Left kidney (tissue), 2 donors: ENCODE data around the gene EIF4E. TPM values are rescaled to one million over a fixed set of nuclear protein-coding genes. Genes with fewer than 3 reads are reported as not detected.
A peak's percentile ranks its signal among the peaks of the same experiment; 100 is the strongest.
"Not testable (repeated sequence)": the region's sequence is repeated elsewhere in the genome, so short reads cannot be mapped to it uniquely, and the experiment has no call there.

ENCODE experiments used
- DNase-seq: peaks from one replicate; pipeline ENCODE4 v3.0.0-alpha.2; 2013
- polyA plus RNA-seq: library from polyadenylated mRNA; unstranded; fragments of 120-200 nt; gene quantifications from one replicate; pipeline ENCODE4 v1.2.1, GENCODE V29; 2013; ENCODE audit not compliant: insufficient read length

EIF4E gene
- polyA plus RNA-seq, 1 donor, result 150 TPM

GRCh38 chr4:98935633-98936032 is 6.7 kb upstream of the EIF4E start:
- no peak for DNase-seq

- not testable (repeated sequence) for DNase-seq
These were observed 5.9 kb upstream of the EIF4E start for GRCh38 chr4:98934851-98935250.

DNA sequence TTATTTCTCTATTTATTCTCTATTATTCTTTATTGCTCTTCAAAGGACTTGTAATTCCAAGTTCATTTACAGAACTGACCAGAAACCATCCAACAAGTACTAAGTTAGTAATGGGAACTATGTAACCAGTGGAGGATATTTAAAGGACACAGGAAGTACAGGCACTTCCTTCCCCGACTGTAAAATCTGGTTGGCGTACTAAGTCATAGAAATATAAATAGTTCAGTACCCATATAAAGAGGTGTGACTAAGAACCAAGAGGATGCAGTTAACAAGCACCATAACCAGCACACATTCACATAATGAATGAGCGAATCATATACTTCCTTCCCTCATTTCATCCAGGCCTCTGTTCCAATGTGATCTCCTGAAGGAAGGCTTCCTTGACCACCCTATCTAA is 3.6 kb upstream of the EIF4E start:
- no peak for DNase-seq

DNA sequence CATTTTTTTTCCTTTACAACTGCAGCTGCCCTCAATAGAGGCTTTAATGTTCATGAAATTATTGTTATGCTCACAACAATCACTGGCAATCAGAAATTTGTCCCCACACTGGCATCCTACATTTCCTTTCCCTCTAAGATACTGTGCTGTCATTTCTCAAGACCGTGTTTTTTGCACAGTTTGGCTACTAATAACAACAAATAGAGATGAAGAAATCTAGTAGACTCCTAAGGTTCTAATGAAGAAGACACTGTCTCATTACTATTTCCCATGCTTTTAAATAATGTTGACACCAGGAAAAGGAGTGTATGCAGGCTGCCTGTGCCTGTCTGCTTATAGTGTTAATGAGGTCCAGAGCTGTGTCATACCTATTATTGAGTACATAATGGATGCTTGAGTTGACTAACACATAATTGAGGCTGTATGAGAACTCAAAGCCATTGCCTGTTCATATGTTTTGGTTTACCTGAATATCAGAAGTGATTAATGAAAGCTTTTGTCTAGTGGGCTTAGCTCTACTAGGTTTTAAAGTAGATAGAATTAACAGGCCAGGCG is 1.5 kb upstream of the EIF4E start:
- DNase-seq, result no peak

DNA sequence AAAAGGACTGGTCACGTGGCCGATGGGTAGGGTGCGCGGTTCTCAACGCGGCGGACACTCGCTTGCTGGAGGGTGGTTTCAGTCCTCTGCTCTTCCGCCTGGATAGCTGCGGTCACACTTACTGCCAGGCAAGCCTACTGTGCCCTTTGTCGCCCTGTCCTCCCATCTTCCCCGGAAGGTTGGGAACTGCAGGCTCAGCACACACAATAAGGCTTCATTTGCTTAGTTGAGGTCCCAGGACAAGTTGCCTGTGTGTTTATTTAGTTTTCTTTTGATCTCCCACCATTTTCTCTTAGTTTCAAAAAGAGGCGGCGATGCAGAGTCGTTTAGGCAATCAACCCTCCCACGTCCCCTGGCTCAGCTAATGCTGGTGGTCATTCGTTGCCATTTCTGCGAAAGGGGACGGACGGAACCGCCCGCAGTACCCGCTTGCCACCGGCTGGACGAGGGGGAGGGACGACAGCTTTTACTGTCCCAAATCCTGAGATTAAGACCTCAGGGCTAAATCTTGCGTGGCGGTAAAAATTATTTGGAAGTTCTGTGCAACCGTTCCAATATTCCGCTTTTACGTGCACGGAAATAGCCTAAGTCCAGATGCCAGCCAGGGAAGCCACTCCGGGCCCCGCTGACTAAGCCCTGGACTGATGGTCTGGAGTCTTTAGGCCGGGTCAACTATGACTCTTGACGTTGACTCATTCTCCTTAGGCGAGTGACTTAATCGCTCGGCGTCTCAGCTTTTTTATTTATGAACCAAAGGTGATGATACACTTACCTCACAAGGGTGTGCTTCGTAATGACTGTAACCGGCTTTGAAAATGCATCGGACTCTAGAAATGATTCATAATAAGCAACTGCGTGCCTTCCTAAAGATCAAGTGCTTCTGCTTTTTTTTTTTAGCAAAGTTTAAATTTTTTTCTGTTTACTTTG is 671 bp upstream of the EIF4E start:
- DNase-seq, result no peak

- peak; percentile 80 for DNase-seq
These were observed 815 bp downstream of the EIF4E start for GRCh38 chr4:98928131-98928504.

GRCh38 chr4:98926257-98926656 is 2.7 kb downstream of the EIF4E start:
- not testable (repeated sequence) for DNase-seq

- DNase-seq, result no peak
These were observed 7.6 kb downstream of the EIF4E start for GRCh38 chr4:98921292-98921691.

GRCh38 chr4:98919996-98920395 is 8.9 kb downstream of the EIF4E start:
- no peak for DNase-seq

- not testable (repeated sequence) for DNase-seq
These were observed 18.2 kb downstream of the EIF4E start for GRCh38 chr4:98910728-98911127.

DNA sequence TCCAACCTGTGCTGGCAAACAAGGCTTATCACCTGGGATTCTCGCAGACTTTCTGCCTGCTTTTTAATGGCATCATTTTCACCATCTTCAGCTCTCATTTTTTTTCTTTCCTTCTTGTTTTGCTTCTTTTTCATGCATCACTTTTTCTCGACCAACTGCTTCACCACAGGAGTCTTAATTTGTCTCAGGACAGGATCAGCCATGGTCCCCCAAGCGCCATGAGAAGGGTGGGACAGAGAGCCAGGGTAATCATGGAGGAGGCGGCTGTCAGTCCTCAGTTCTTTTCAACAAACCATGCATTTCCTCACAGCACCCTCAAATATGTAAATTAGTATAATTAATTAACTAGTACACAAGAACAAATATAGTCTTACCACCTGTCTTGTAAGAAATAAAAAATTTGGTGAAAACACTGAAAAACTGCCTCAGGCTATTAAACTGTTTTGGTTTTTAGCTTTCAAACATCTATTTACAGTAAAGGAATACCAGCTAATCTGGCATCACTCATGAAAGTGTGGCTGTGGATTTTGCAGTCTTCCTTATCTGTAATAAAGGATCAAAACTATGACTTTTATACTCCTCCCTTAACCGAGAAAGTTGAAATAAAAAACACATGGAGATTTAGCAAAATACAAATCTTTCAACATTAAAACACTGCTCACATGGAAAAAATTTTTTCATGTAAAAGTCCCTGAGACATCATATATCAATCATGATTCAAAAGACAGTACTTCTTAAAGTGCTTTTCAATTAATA is 19.1 kb downstream of the EIF4E start:
- no peak for DNase-seq

DNA sequence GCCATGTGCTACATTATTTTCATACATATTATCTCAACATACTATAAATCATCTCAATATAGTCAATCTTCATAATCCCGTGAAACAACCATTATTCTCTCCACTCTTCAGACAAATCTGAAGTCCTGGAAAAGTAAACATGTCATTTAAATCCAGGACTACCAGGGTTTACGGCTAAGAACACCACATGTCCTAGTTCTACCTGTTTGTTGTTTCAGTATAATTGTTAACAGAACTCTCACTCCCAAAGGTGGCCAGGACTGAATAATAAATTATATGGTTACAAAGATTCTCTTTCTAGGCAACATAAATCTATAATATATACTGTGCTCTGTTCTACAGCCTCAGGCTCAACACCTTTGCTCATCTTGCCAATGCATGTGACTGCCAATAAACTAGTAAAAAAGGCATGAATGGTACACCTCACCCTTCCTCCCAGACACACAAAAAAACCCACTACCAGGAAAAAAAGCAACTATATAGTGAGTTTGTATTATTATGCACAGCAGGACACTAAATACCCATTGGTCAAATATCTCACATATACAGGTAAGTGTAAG is 20.1 kb downstream of the EIF4E start:
- DNase-seq, result no peak

- no peak for DNase-seq
These were observed 20.8 kb downstream of the EIF4E start for GRCh38 chr4:98908182-98908581.

- DNase-seq, result no peak
These were observed 23.1 kb downstream of the EIF4E start for GRCh38 chr4:98905839-98906238.

DNA sequence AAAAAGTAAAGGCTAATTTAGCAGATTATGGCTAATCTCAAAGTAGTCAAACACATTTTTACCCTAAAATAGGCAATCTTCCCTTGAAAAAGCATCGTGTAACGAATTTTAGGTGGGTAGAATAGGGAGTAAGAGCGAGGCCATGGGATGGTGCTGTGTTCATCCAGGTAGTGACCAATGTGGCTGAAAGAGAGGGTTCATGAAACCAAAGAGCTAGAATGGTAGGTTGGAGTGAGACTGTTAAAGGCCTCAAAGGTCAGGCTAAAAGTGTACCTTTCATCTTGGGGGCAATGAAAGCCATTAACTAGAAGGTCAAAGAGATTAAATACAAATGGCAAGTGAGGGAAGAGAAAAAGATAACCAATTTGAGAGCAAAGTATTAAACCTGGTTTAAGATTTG is 23.6 kb downstream of the EIF4E start:
- DNase-seq, result no peak

- DNase-seq, result no peak
These were observed 25.0 kb downstream of the EIF4E start for GRCh38 chr4:98903963-98904362.

GRCh38 chr4:98903561-98903960 is 25.4 kb downstream of the EIF4E start:
- no peak for DNase-seq

GRCh38 chr4:98899277-98899676 is 29.7 kb downstream of the EIF4E start:
- no peak for DNase-seq

DNA sequence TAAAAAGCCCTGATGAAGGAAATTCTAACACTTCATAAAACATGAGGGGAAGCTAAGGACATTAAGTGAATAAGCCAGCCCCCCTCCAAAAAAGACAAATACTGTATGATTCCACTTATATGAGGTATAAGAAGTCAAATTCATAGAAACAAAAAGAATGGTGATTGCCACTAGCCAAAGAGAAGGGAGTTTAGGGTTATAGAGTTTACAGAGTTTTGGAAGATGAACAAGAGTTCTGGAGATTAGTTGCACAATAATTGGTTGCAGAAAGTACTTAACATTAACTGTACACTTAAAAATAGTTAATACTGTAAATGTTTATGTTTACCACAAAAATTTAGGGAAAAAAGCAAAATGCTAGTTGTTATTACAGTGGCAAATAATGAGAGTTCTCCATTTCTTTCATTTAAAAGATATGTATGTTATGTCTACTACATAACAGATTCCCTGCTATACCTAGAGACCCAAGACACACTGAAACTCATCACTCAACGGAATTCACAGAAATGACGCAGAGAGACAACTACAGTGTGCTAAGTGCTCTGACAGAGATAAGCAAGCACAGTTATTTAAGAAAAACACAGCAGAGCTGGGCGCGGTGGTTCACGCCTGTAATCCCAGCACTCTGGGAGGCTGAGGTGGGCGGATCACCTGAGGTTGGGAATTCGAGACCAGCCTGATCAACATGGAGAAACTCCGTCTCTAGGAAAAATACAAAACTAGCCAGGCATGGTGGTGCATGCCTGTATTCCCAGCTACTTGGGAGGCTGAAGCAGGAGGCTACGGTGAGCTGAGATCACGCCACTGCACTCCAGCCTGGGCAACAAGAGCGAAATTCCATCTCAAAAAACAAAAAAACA is 37.2 kb downstream of the EIF4E start:
- DNase-seq, result no peak

DNA sequence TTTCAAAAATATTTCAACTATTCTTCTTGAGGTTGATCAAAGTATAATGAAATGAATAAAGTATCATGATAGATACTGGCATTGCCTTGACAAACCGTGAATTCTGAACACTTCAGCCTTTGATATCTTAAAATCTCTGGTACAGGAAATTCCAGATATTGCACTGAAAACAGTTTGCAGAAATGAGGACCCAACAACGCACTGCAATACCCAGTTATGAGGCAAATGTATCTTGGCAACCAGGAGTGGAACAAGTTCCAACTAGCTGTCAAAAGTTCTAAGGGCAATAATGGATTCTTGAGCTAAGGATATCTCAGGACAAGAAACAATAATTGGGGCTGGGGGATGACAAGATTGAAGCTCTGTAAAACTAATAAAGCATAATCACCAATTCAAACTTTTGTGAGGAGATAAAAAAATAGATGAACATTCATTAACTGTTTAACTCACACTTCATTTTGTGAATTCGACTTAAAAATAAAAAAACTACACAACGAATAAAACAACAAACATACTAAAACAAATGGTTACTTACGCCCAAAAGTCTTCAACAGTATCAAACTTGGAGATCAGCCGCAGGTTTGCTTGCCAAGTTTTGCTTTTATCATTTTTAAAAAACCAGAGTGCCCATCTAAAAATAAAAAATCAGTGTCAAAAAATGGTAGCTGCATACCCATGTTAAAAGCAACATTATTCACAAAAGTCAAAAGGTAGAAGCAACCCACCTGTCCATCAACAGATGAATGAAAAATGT is 38.1 kb downstream of the EIF4E start:
- no peak for DNase-seq

DNA sequence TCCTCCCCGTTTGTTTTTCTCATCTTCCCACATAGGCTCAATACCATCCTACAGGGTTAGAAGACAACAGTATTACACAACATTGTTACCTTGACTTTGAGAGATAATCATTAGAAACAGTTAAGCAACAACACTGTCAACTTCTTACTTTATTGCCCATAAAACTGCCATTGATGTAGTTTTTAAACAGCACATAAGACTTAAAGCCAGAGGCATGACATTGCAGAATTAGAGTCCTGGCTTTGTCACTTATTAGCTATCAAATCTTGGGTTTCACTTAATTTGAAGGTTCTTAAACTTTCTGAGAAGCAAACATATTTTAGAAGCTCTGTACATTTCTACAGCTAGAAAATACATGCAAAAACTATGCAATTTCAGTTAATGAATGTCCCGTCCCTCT is 41.8 kb downstream of the EIF4E start:
- DNase-seq, result no peak
